ENCODE data around the gene NEK11. TPM values are rescaled to one million over a fixed set of nuclear protein-coding genes. Genes with fewer than 3 reads are reported as not detected.

The NEK11 gene
- total RNA-seq, 1 donor from 2014 or later, result 1.1 TPM

DNA sequence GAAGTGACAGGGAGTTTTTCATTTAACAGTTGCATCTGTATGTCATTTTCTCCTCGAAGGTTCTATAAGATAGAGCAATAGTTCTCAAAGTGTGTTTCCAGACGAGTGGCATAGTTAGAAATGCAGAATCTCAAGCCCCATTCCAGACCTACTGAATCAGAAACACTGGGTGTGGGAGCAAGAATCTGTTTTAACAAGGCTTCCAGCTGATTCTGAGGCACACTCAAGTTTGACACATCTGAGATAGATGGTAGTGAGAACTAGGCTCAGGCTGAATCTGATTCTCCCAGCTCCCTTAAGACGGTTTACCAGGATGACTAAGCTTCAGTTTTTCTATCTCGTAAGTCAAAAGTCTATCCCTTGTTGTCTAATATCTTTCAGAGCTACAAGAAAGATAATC is 195.1 kb downstream of the NEK11 start:
- Mint-ChIP-seq H3K27me3 (ENCODE audit: low read depth) (peaks cover 1% of the 10 kb centered on the region), H3K27ac (no peak overlapping the region), H3K9me3 (no peaks in the 10 kb centered on the region), H3K36me3 (ENCODE audit: low read depth) (no peaks in the 10 kb centered on the region), H3K4me1 (ENCODE audit: low read depth) (peaks cover 7% of the 10 kb centered on the region), H3K4me3 (ENCODE audit: low read depth) (no peak overlapping the region)
- intact Hi-C loops (cut with micrococcal nuclease), result no loop called here
- DNase-seq (ENCODE audit: low spot score), result no peak

DNA sequence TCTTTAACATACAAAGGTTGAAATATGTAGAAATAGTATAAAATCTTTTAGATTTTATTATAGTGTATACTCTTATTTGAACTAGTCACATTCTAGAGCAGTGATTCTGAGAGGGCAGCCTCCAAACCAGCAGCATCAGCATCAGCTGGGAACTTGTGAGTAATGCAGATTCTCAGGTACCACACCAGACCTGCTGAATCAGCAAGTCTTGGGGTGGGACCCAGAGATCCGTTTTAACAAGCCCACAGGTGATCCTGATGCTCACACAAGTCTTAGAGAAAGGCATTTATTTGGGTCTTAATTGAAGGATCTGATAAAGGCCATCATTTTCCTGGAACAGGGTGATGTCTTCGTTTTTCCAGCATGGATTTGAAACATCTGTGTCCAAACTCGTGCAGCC is 195.9 kb downstream of the NEK11 start:
- intact Hi-C loops (cut with micrococcal nuclease), result no loop called here
- Mint-ChIP-seq H3K4me1 (ENCODE audit: low read depth) (peaks cover 3% of the 10 kb centered on the region), H3K4me3 (ENCODE audit: low read depth) (no peak overlapping the region), H3K36me3 (ENCODE audit: low read depth) (no peaks in the 10 kb centered on the region), H3K9me3 (no peaks in the 10 kb centered on the region), H3K27me3 (ENCODE audit: low read depth) (peaks cover 1% of the 10 kb centered on the region), H3K27ac (no peak overlapping the region)
- no peak for DNase-seq (ENCODE audit: low spot score)

DNA sequence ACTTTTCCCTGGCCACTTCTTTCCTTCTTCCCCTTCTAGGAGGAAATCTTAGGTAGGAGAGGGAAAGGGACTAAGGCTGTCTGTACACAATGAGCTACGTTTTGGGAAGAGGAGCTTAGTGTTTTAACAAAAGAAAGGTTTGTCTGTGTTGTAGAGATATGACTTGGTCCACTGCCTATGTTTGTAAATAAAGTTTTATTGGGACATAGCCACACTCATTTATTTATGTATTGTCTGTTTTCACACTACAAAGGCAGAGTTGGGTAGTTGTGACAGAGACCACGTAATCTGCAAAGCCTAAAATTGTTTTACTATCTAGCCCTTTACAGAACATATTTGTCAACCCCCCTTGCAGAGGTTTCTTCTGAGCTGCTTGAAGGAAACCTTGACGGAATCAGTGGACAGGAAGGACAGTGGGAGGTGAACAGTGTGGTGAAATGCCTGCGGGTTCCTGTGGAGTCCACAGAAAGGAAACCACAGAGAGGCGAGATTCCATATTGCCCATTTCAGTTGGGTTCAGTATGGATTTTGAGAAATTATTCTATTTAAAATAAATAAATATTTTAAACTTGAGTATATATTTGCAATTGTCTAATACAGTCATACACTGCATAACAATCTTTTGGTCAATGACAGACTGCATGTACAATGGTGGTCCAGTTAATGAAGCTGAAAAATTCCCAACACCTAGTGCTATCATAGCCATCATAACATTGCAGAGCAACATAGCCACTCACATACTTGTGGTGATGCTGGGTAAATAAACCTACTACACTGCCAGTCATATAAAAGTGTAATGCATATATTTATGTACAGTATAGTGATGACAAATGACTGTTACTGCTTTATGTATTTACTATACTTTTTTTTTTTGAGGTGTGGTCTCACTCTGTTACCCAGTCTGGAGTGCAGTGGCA is 197.0 kb downstream of the NEK11 start:
- H3K4me1 Mint-ChIP-seq (ENCODE audit: low read depth), result peaks cover 3% of the 10 kb centered on the region
- H3K27ac Mint-ChIP-seq, result no peak overlapping the region
- DNase-seq (ENCODE audit: low spot score), result no peak
- H3K27me3 Mint-ChIP-seq (ENCODE audit: low read depth), result peaks cover 1% of the 10 kb centered on the region
- H3K4me3 Mint-ChIP-seq (ENCODE audit: low read depth), result no peak overlapping the region
- H3K9me3 Mint-ChIP-seq, result no peaks in the 10 kb centered on the region
- no peaks in the 10 kb centered on the region for H3K36me3 Mint-ChIP-seq (ENCODE audit: low read depth)
- intact Hi-C loops (cut with micrococcal nuclease), result no loop called here

DNA sequence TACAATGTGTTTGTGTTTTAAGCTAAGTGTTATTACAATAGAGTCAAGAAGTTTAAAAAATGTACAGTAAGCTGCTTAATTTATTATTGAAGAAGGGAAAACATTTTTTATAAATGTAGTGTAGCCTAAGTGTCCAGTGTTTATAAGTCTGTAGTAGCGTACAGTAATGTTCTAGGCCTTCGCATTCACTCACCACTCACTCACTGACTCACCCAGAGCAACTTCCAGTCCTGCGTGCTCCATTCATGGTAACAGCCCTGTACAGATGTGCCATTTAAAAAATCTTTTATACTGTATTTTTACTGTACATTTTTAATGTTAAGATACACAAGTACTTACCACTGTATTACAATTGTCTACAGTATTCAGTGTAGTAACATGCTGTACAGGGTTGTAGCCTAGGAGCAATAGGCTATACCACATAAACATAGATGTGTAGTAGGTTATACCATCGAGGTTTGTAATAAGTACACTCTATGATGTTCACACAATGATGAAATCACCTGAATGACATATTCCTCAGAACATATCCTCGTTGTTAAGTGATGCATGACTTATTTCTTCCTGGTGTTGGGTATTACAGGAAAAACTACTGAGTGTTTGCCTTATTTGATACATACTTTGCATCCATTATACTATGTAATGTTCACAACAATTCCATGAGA is 198.3 kb downstream of the NEK11 start:
- intact Hi-C loops (cut with micrococcal nuclease), result no loop called here
- Mint-ChIP-seq H3K4me1 (ENCODE audit: low read depth) (peaks cover 3% of the 10 kb centered on the region), H3K36me3 (ENCODE audit: low read depth) (no peaks in the 10 kb centered on the region), H3K4me3 (ENCODE audit: low read depth) (no peak overlapping the region), H3K9me3 (no peaks in the 10 kb centered on the region), H3K27ac (no peak overlapping the region), H3K27me3 (ENCODE audit: low read depth) (peaks cover 1% of the 10 kb centered on the region)
- no peak for DNase-seq (ENCODE audit: low spot score)

DNA sequence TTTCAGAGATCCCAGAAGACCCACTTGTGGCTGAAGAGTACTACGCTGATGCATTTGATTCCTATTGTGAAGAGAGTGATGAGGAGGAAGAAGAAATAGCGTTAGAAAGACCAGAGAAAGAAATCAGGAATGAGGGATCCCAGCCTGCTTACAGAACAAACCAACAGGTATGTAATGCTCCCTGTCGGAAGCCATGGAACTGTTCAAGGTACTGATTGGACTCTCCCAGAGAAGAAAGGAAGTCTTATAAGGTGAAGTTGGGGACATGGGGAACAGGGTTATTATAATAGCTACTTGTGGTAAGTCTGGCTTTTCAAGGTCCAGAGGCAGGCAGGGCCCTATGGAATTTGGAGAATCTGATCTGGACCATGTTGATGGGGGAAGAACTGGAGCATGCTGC is 201.8 kb downstream of the NEK11 start:
- Mint-ChIP-seq H3K4me1 (ENCODE audit: low read depth) (peaks cover 1% of the 10 kb centered on the region), H3K9me3 (no peaks in the 10 kb centered on the region), H3K4me3 (ENCODE audit: low read depth) (no peak overlapping the region), H3K27ac (no peak overlapping the region), H3K27me3 (ENCODE audit: low read depth) (peaks cover 1% of the 10 kb centered on the region), H3K36me3 (ENCODE audit: low read depth) (no peaks in the 10 kb centered on the region)
- DNase-seq (ENCODE audit: low spot score), result no peak
- intact Hi-C loops (cut with micrococcal nuclease), result no loop called here

DNA sequence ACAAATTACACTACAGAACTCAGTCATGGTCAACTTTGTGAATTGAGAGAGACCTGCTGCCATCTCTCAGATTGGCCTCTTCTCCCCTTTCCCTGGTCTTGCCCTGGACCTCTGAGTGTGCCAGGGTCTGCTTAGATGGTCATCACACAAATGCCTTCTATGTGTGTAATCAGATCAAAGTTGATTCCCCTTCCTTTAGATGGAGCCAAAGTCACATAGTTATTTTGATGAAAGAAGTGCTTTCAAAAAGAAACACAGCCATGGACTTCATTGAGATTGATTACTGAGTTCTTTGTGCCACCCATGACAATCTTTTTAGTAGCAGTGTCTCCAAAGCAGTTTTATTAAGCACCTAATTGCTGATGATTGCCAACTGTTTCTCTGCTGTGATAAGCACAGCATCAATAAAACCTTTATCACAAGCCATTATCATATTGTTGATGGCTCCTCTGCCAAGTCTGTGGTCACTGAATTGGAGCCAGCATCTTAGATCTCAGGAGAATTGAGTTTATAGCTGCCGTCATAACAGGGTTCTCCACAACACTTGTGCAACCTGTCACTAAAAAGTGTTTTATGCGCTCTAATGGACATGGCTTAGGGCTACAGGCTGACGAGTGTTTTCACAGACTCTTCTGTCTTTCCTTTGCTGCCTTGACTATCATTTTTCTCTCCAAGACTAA is 205.2 kb downstream of the NEK11 start:
- H3K4me3 Mint-ChIP-seq (ENCODE audit: low read depth), result no peak overlapping the region
- DNase-seq (ENCODE audit: low spot score), result no peak
- H3K9me3 Mint-ChIP-seq, result no peaks in the 10 kb centered on the region
- no peak overlapping the region for H3K27ac Mint-ChIP-seq
- no peaks in the 10 kb centered on the region for H3K4me1 Mint-ChIP-seq (ENCODE audit: low read depth)
- intact Hi-C loops (cut with micrococcal nuclease), result no loop called here
- no peaks in the 10 kb centered on the region for H3K36me3 Mint-ChIP-seq (ENCODE audit: low read depth)
- peaks cover 2% of the 10 kb centered on the region for H3K27me3 Mint-ChIP-seq (ENCODE audit: low read depth)

DNA sequence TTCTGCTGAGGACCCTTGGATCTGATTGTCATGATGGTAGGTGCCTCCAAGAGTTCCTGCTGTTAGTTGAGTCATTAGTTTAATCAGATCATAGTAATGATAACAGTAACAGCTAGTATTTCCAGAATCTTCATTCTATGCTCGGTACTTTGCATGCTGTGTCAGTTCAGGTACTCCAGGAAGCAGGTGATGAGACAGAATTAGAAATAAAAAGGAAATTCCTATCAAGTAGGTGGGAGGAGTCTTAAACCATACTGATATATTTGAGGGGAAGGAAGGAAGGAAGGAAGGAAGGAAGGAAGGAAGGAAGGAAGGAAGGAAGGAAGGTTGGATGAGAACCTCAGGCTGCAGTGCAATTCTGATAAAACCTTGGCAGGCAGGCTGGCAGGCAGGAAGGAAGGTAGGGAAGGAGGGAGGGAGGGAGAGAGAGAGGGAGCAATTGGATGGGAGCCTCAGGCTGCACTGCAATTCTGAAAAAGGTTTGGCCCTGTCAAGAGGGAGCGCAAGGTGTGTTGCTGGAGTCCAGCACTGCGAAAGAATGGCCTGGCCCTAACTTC is 206.1 kb downstream of the NEK11 start:
- DNase-seq (ENCODE audit: low spot score), result no peak
- H3K27me3 Mint-ChIP-seq (ENCODE audit: low read depth), result peaks cover 2% of the 10 kb centered on the region
- no peak overlapping the region for H3K4me3 Mint-ChIP-seq (ENCODE audit: low read depth)
- no peak overlapping the region for H3K27ac Mint-ChIP-seq
- no peaks in the 10 kb centered on the region for H3K4me1 Mint-ChIP-seq (ENCODE audit: low read depth)
- H3K9me3 Mint-ChIP-seq, result no peaks in the 10 kb centered on the region
- intact Hi-C loops (cut with micrococcal nuclease), result no loop called here
- no peaks in the 10 kb centered on the region for H3K36me3 Mint-ChIP-seq (ENCODE audit: low read depth)

DNA sequence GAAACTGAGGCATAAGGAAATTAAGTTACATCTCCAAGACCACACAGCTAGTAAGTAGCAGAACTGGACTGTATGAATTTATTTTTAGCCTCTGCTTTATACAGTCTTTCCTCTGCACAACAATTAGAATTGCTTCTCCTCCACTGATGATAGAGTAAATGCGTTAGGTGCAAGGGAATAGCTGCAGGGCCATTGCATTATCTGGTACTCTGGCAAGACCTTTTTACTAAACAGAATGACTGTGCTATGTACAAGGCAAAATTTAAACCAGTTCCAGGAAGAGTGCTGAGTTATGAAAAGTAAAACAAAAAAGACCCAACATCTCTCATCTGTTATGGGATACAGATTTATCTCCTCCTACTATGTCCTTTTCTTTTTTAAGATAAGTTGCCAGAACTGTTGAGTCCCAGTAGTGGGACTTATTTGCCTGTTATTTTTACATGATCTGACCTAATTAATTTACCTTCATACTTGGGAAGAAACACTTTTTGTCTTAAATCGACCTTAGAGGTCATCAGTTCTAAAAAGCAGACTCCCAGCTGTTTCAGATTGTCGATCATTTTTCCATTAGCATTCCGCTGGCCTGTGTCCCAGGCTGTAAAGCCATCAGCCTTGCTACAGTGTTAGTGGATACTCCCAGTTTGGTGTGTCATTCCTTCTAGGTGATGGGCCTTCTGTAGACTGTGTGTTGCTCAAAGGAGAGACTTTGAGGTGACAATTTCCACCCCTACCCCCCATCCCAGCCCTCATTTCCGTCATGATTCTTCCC is 207.4 kb downstream of the NEK11 start:
- H3K9me3 Mint-ChIP-seq, result no peaks in the 10 kb centered on the region
- H3K27me3 Mint-ChIP-seq (ENCODE audit: low read depth), result peaks cover 4% of the 10 kb centered on the region
- intact Hi-C loops (cut with micrococcal nuclease), result no loop called here
- H3K4me3 Mint-ChIP-seq (ENCODE audit: low read depth), result no peak overlapping the region
- H3K36me3 Mint-ChIP-seq (ENCODE audit: low read depth), result no peaks in the 10 kb centered on the region
- DNase-seq (ENCODE audit: low spot score), result no peak
- no peaks in the 10 kb centered on the region for H3K4me1 Mint-ChIP-seq (ENCODE audit: low read depth)
- no peak overlapping the region for H3K27ac Mint-ChIP-seq

DNA sequence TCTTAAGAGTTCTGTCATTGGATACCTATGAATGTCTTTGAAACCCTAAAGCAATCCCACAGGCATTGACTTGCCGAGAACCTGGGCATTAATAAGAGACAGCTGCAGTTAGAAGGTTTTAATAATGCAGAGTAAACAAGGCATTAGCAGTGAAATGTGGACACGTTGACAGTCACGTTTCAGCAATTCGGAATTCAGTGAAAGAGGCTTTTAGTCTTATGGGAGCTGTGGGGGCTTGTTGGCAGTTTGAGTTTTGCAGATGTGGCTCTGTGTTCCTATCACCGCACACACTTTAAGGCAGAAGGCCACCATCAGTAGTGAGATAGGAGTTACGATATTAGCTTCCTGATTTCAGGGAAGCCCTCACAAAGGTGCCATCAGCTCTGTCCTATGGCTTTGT is 209.7 kb downstream of the NEK11 start:
- Mint-ChIP-seq H3K36me3 (ENCODE audit: low read depth) (no peaks in the 10 kb centered on the region), H3K27me3 (ENCODE audit: low read depth) (peaks cover 4% of the 10 kb centered on the region), H3K9me3 (no peaks in the 10 kb centered on the region), H3K27ac (no peak overlapping the region), H3K4me1 (ENCODE audit: low read depth) (no peaks in the 10 kb centered on the region), H3K4me3 (ENCODE audit: low read depth) (no peak overlapping the region)
- no peak for DNase-seq (ENCODE audit: low spot score)
- intact Hi-C loops (cut with micrococcal nuclease), result no loop called here

DNA sequence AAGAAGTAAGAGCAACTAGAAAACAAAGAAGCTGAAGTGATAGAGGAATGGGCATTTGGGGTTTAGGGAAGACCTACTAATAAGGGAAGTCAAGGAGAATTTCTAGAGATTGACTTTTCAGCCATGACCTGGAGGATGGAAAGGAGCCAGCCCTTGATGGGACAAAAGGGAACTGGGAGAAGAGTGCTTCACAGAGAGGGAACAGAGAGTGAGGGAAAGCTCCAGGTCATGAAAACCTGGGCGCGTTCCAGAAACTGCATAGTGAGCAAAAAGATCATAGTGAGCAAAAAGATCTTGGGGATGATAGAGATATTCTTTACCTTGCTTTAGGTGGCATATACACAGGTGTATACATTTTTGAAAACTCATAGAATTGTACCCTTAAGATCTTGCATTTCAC is 211.8 kb downstream of the NEK11 start:
- Mint-ChIP-seq H3K9me3 (no peaks in the 10 kb centered on the region), H3K27ac (no peak overlapping the region), H3K36me3 (ENCODE audit: low read depth) (no peaks in the 10 kb centered on the region), H3K4me1 (ENCODE audit: low read depth) (no peaks in the 10 kb centered on the region), H3K27me3 (ENCODE audit: low read depth) (peaks cover 4% of the 10 kb centered on the region), H3K4me3 (ENCODE audit: low read depth) (no peak overlapping the region)
- DNase-seq (ENCODE audit: low spot score), result no peak
- intact Hi-C loops (cut with micrococcal nuclease), result no loop called here

DNA sequence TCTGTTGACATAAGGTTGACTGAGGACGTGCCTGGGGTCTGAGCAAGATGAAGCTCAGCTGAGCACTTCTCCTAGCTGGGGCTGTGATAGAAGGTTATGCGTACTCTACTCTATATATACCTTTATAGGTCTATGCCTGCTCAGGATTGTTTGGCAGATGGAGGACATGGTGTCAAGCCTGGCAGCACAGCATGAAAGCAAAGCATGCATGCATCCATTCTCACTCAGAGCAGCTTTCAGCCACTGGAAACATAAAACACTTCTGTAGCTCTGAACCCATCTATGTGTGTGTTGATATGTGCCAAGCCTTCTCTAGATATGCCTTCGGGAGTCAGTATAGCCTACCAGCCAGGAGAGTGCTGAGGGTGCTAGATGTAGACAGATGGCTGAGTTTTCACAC is 212.6 kb downstream of the NEK11 start:
- H3K27me3 Mint-ChIP-seq (ENCODE audit: low read depth), result peaks cover 3% of the 10 kb centered on the region
- DNase-seq (ENCODE audit: low spot score), result no peak
- no peaks in the 10 kb centered on the region for H3K9me3 Mint-ChIP-seq

DNA sequence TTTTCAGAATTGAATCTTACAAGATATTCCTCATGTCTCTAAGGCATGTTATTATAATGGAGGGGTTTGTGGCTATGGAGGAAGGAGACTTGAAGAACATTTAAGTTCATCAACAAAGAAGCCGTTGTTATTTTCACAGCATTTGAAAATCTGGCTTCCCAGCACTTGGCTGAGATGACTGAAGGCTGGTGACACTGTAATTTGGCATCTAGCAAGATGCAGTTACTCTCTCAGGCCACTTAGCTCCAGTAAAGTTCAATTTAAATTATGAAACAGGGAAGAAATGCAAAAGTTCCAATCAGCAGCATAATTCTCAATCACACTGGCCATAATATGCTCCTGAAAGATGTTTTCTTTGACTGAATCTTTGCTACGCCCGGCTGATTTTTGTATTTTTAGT is 215.5 kb downstream of the NEK11 start:
- intact Hi-C loops (cut with micrococcal nuclease), result no loop called here
- Mint-ChIP-seq H3K27ac (no peak overlapping the region), H3K4me3 (ENCODE audit: low read depth) (no peak overlapping the region), H3K36me3 (ENCODE audit: low read depth) (no peaks in the 10 kb centered on the region), H3K4me1 (ENCODE audit: low read depth) (no peaks in the 10 kb centered on the region), H3K9me3 (no peaks in the 10 kb centered on the region), H3K27me3 (ENCODE audit: low read depth) (peaks cover 7% of the 10 kb centered on the region)
- DNase-seq (ENCODE audit: low spot score), result no peak

More for the DNA sequence above, 212.6 kb downstream of the NEK11 start:
- intact Hi-C loops (cut with micrococcal nuclease), result no loop called here
- no peak overlapping the region for H3K4me3 Mint-ChIP-seq (ENCODE audit: low read depth)
- no peaks in the 10 kb centered on the region for H3K36me3 Mint-ChIP-seq (ENCODE audit: low read depth)
- no peaks in the 10 kb centered on the region for H3K4me1 Mint-ChIP-seq (ENCODE audit: low read depth)
- H3K27ac Mint-ChIP-seq, result no peak overlapping the region
